Trophoblast cell (in vitro differentiated cells and primary cell): ENCODE measurements around the gene PTPRU.

Experiments used
- DNase-seq, 2 donors: peaks; one replicate each; pipeline ENCODE4 v3.0.0-alpha.2; 2016
- H2AFZ ChIP-seq: 2 replicates; pipeline ENCODE4 v1.6.1; 2013; ENCODE audit warnings: low read length, moderate library complexity, mild to moderate bottlenecking; ENCODE audit not compliant: insufficient read depth, poor library complexity
- H2AK5ac ChIP-seq: 2 replicates; pipeline ENCODE4 v1.6.1; 2013; ENCODE audit warnings: mild to moderate bottlenecking, low read length
- H2BK120ac ChIP-seq: 2 replicates; pipeline ENCODE4 v1.6.1; 2013; ENCODE audit warnings: low read length, mild to moderate bottlenecking, moderate library complexity; ENCODE audit not compliant: insufficient read depth, poor library complexity
- H2BK12ac ChIP-seq: 2 replicates; pipeline ENCODE4 v1.6.1; 2013; ENCODE audit warnings: mild to moderate bottlenecking, low read length, moderate library complexity
- H2BK5ac ChIP-seq: 2 replicates; pipeline ENCODE4 v1.6.1; 2013; ENCODE audit warnings: low read length, low read depth, moderate library complexity, mild to moderate bottlenecking; ENCODE audit not compliant: poor library complexity
- H3K14ac ChIP-seq: 2 replicates; pipeline ENCODE4 v1.6.1; 2013; ENCODE audit warnings: mild to moderate bottlenecking, low read length
- H3K18ac ChIP-seq: 2 replicates; pipeline ENCODE4 v1.6.1; 2013; ENCODE audit warnings: mild to moderate bottlenecking, low read length
- H3K23ac ChIP-seq: 2 replicates; pipeline ENCODE4 v1.6.1; 2013; ENCODE audit warnings: low read length
- H3K27ac ChIP-seq: 2 replicates; pipeline ENCODE4 v1.5.1; 2013; ENCODE audit warnings: low read depth, mild to moderate bottlenecking, inconsistent platforms, low read length, moderate library complexity
- H3K27me3 ChIP-seq: 2 replicates; pipeline ENCODE4 v1.6.1; 2013; ENCODE audit warnings: inconsistent platforms, mild to moderate bottlenecking, low read length, moderate library complexity; ENCODE audit not compliant: insufficient read depth
- H3K36me3 ChIP-seq, 2 experiments: 1 replicate in 1 of 2; 2 replicates in 1 of 2; pipeline ENCODE4 v1.6.1; 2013; ENCODE audit warnings: low read length in 2 of 2, mild to moderate bottlenecking in 2 of 2, moderate library complexity in 1 of 2; ENCODE audit not compliant: insufficient read depth in 2 of 2, control insufficient read depth in 1 of 2
- H3K4ac ChIP-seq: 2 replicates; pipeline ENCODE4 v1.6.1; 2013; ENCODE audit warnings: low read depth, mild to moderate bottlenecking, low read length, moderate library complexity
- H3K4me1 ChIP-seq, 2 experiments: 1 replicate in 1 of 2; 2 replicates in 1 of 2; pipeline ENCODE4 v1.6.1; 2013; ENCODE audit warnings: low read length in 2 of 2, mild to moderate bottlenecking in 2 of 2, moderate library complexity in 1 of 2; ENCODE audit not compliant: insufficient read depth in 2 of 2, control insufficient read depth in 1 of 2
- H3K4me2 ChIP-seq: 2 replicates; pipeline ENCODE4 v1.6.1; 2013; ENCODE audit warnings: inconsistent platforms, mild to moderate bottlenecking, low read length, moderate library complexity
- H3K4me3 ChIP-seq: 2 replicates; pipeline ENCODE4 v1.5.1; 2013; ENCODE audit warnings: mild to moderate bottlenecking, low read depth, low read length, inconsistent platforms
- H3K79me1 ChIP-seq: one replicate; pipeline ENCODE4 v1.6.1; 2013; ENCODE audit warnings: low read length
- H3K79me2 ChIP-seq: 2 replicates; pipeline ENCODE4 v1.6.1; 2013; ENCODE audit warnings: low read length, mild to moderate bottlenecking; ENCODE audit not compliant: control insufficient read depth, insufficient read depth, poor library complexity
- H3K9ac ChIP-seq: 2 replicates; pipeline ENCODE4 v1.6.1; 2013; ENCODE audit warnings: mild to moderate bottlenecking, low read length
- H3K9me3 ChIP-seq: 2 replicates; pipeline ENCODE4 v1.6.1; 2013; ENCODE audit warnings: low read depth, mild to moderate bottlenecking, control low read depth, inconsistent platforms, low read length; ENCODE audit not compliant: insufficient read depth
- H4K12ac ChIP-seq: 2 replicates; pipeline ENCODE4 v1.6.1; 2013; ENCODE audit warnings: low read depth, mild to moderate bottlenecking, low read length, moderate library complexity
- H4K8ac ChIP-seq: 2 replicates; pipeline ENCODE4 v1.6.1; 2013; ENCODE audit warnings: low read depth, mild to moderate bottlenecking, low read length, moderate library complexity
- H4K91ac ChIP-seq: one replicate; pipeline ENCODE4 v1.6.1; 2013; ENCODE audit warnings: low read depth, mild to moderate bottlenecking, low read length, moderate library complexity
- WGBS: extraction: QIAGEN DNeasy Blood & Tissue Kit; methylation state at CpG from one replicate; pipeline ENCODE4 v1.1.7; 2013; ENCODE audit warnings: missing lambda C conversion rate; ENCODE audit not compliant: insufficient read length, insufficient coverage; ENCODE audit errors: extremely low coverage; 5-methylcytosine and 5-hydroxymethylcytosine counted together

PTPRU gene

DNA sequence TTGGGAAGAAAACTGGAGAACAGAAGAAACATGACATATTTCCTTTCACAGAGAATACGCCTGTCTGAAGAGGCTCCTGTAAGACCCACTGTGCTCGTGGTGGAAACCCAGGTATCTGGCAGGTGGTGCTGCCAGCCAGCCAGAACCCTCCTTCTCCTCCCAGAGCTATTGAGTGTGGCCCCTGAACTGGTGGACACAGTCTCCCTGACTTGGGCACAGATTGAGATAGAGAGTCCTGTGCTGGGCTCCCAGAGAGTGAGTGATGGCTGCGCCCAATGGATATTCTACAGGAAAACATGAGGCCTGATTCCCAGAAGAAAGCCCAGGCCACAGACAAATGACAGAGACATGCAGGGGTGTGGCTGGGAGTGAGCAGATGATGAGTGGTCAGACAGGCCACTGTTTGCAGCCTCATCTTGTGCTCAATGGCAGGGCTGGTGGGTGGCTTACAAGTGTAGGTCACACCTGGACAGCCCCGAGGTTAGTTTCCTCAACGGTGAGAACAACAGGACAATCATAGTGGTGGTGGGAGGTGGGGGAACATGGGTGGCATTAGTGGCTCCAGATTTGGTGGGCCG is 127.9 kb downstream of the PTPRU start:
- no peak overlapping the region for H4K12ac ChIP-seq
- no peak overlapping the region for H3K4me3 ChIP-seq
- H3K36me3 ChIP-seq, result no peaks in the 10 kb centered on the region
- no peak overlapping the region for H3K23ac ChIP-seq
- H3K9me3 ChIP-seq, result peaks cover 4% of the 10 kb centered on the region
- H2AFZ ChIP-seq, result no peak overlapping the region
- WGBS, result no CpG with 5 or more reads among the region's 6 CpGs
- H3K9ac ChIP-seq, result no peak overlapping the region
- no peaks in the 10 kb centered on the region for H3K79me1 ChIP-seq
- no peak overlapping the region for H3K18ac ChIP-seq
- H3K4ac ChIP-seq, result no peak overlapping the region
- no peak overlapping the region for H4K8ac ChIP-seq
- no peak overlapping the region for H2BK12ac ChIP-seq
- H3K4me1 ChIP-seq, result no peaks in the 10 kb centered on the region
- H4K91ac ChIP-seq, result no peak overlapping the region
- no peak overlapping the region for H3K14ac ChIP-seq
- H3K27me3 ChIP-seq, result no peaks in the 10 kb centered on the region
- H3K4me2 ChIP-seq, result no peak overlapping the region
- no peak overlapping the region for H2BK120ac ChIP-seq
- H2AK5ac ChIP-seq, result no peak overlapping the region
- DNase-seq, result no peak
- no peak overlapping the region for H2BK5ac ChIP-seq
- no peak overlapping the region for H3K27ac ChIP-seq
- H3K79me2 ChIP-seq, result no peaks in the 10 kb centered on the region

DNA sequence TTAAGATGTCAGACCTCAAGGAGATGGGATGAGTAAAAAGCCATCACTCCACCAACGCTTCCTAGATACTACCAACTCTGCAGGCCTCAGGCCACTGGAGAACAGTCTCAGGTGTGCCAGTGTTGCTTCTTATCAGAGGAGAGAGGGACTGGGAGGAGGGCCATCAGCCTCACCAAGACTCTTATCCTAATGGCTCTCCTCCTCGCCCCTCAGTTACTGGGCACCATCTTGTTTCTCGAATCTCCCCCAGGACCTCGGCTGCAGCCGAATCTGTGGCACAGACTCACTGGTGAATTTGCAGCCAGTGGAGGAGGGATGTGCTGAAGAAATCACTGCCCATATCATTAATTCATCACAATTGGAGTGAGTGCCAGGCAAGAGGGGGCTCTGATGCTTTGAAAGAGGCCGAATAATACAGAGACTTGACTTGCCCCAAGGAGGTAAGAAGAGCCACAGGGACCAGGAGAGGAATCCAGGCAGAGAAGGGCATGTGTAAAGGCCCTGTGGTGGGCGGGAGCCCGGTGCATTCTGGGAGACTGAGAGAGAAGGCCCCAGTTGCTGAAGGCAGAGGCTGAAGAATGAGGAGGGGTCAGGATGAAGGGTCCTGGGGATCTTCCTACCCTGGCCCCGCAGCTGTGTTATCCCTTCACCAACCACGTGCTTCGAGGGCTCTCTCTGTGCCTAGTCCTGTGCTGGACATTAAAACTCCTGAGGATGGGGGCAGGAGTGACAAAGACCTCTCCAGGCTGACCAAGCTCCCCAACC is 129.8 kb downstream of the PTPRU start:
- WGBS, result no CpG with 5 or more reads among the region's 11 CpGs
- H3K79me1 ChIP-seq, result no peaks in the 10 kb centered on the region

DNA sequence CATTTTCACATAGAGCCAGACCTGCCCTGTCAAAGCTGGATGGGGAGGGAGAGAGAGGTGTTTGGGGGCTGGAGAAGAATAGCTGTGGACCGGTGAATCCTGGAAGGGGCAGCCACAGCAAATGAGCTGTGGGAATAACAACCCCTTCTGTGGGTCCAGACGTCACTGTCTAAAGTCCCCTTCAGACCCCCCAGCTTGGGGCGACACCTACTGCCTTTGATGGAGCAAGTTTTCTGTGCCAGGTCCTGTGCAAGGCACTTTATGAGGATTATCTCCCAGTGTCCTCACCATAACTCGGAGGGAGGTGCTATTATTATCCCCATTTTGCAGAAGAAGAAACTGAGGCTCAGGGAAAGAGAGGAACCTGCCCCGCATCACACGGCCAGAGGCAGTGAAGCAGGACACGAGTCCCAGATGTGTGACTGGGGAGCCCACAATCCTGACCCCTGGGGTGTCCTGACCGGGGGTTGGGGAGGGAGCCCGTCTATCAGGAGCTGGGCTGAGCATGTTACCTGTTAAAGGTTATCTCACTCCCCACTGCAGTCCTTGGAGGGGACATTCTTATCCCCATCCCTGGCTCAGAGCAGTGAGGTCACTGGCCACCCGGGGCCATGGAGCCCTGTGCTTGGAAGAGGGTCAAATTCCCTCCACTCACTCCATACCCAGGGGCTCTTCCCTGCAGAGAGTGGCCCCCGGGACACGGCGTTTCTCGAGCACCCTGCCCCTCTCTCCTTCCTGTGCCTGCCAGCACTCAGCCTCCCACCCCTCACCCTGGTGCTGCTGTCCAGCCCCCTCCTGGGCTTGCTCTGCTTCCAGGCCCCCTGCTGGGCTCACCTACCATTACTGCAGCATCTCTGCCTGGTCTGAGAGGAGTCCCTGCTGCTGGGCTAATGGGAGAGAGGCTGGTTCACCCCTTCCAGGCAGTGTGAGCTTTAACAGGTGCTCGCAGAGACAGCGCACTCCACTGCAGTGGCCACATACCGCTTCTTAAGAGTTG is 132.9 kb downstream of the PTPRU start:
- Histone ChIP-seq H3K79me1 (no peaks in the 10 kb centered on the region), H3K9me3 (peaks cover 4% of the 10 kb centered on the region), H3K18ac (no peak overlapping the region), H4K12ac (no peak overlapping the region), H3K27ac (no peak overlapping the region), H3K4me1 (no peaks in the 10 kb centered on the region), H3K27me3 (no peaks in the 10 kb centered on the region), H3K4ac (no peak overlapping the region), H3K79me2 (no peaks in the 10 kb centered on the region), H2BK120ac (no peak overlapping the region), H3K4me2 (no peak overlapping the region), H3K4me3 (no peak overlapping the region), H3K36me3 (no peaks in the 10 kb centered on the region), H3K9ac (no peak overlapping the region), H3K23ac (no peak overlapping the region), H3K14ac (no peak overlapping the region), H2BK12ac (no peak overlapping the region), H2AK5ac (no peak overlapping the region), H2AFZ (no peak overlapping the region), H2BK5ac (no peak overlapping the region), H4K91ac (no peak overlapping the region), H4K8ac (no peak overlapping the region)
- no peak for DNase-seq
- WGBS, result no CpG with 5 or more reads among the region's 17 CpGs

More for the DNA sequence above, 129.8 kb downstream of the PTPRU start:
- Histone ChIP-seq H4K91ac (no peak overlapping the region), H2BK5ac (no peak overlapping the region), H2AK5ac (no peak overlapping the region), H4K8ac (no peak overlapping the region), H3K4me2 (no peak overlapping the region), H3K9me3 (peaks cover 4% of the 10 kb centered on the region), H3K27me3 (no peaks in the 10 kb centered on the region), H3K4me1 (no peaks in the 10 kb centered on the region), H3K9ac (no peak overlapping the region), H3K23ac (no peak overlapping the region), H2BK120ac (no peak overlapping the region), H2AFZ (no peak overlapping the region), H3K36me3 (no peaks in the 10 kb centered on the region), H3K4me3 (no peak overlapping the region), H3K14ac (no peak overlapping the region), H3K27ac (no peak overlapping the region), H3K4ac (no peak overlapping the region), H3K79me2 (no peaks in the 10 kb centered on the region), H4K12ac (no peak overlapping the region), H3K18ac (no peak overlapping the region), H2BK12ac (no peak overlapping the region)
- no peak for DNase-seq

- Histone ChIP-seq H4K91ac (no peak overlapping the region), H3K9ac (no peak overlapping the region), H3K14ac (no peak overlapping the region), H2BK5ac (no peak overlapping the region), H3K4me1 (no peaks in the 10 kb centered on the region), H4K8ac (no peak overlapping the region), H3K4me3 (no peak overlapping the region), H3K79me1 (no peaks in the 10 kb centered on the region), H3K79me2 (no peaks in the 10 kb centered on the region), H3K27me3 (no peaks in the 10 kb centered on the region), H3K36me3 (no peaks in the 10 kb centered on the region), H3K4me2 (no peak overlapping the region), H3K27ac (no peak overlapping the region), H3K9me3 (peaks cover 4% of the 10 kb centered on the region), H3K4ac (no peak overlapping the region), H3K18ac (no peak overlapping the region), H4K12ac (no peak overlapping the region), H2BK12ac (no peak overlapping the region), H2AK5ac (no peak overlapping the region), H2AFZ (no peak overlapping the region), H3K23ac (no peak overlapping the region), H2BK120ac (no peak overlapping the region)
- no peak for DNase-seq
- no CpG with 5 or more reads among the region's 3 CpGs for WGBS
Observed at GRCh38 chr1:29370067-29370466, 133.7 kb downstream of the PTPRU start.
